CD14-positive monocyte (primary cell): ENCODE measurements around the gene HIGD1A. TPM values are rescaled to one million over a fixed set of nuclear protein-coding genes. Genes with fewer than 3 reads are reported as not detected.

Experiments used
- DNase-seq, 3 donors: peaks; one replicate each; pipeline ENCODE4 v3.0.0-alpha.2; 2011 to 2022
- H2AFZ ChIP-seq: 2 replicates; pipeline ENCODE4 v1.6.0; 2012; ENCODE audit warnings: mild to moderate bottlenecking, low read depth, low read length, inconsistent platforms; ENCODE audit not compliant: insufficient read depth, poor library complexity, severe bottlenecking
- H3K27ac ChIP-seq, 2 donors: 1 replicate in 1 of 2; 2 replicates in 1 of 2; pipeline ENCODE4 v1.5.1; 2012 to 2013; ENCODE audit warnings: low read length in 2 of 2, control low read depth in 1 of 2, inconsistent platforms in 1 of 2, low read depth in 1 of 2, mild to moderate bottlenecking in 1 of 2
- H3K27me3 ChIP-seq, 2 donors: one replicate each; pipeline versions ENCODE4 v1.6.0 to v1.6.1; 2011 to 2013; ENCODE audit warnings: low read length in 2 of 2; ENCODE audit not compliant: control insufficient read depth in 2 of 2, insufficient read depth in 2 of 2
- H3K36me3 ChIP-seq, 2 donors: replicated peaks in 1 of 2; 1 replicate in 1 of 2; 2 replicates in 1 of 2; pipeline versions ENCODE4 v1.5.1 to v1.6.1; 2012 to 2013; ENCODE audit warnings: low read length in 2 of 2, control low read depth in 1 of 2, inconsistent platforms in 1 of 2, mild to moderate bottlenecking in 1 of 2; ENCODE audit not compliant: insufficient read depth in 2 of 2, control insufficient read depth in 1 of 2
- H3K4me1 ChIP-seq, 2 donors: 1 replicate in 1 of 2; 2 replicates in 1 of 2; pipeline versions ENCODE4 v1.5.1 to v1.6.1; 2012 to 2013; ENCODE audit warnings: low read length in 2 of 2, control low read depth in 1 of 2, inconsistent platforms in 1 of 2, mild to moderate bottlenecking in 1 of 2, moderate library complexity in 1 of 2; ENCODE audit not compliant: insufficient read depth in 2 of 2, control insufficient read depth in 1 of 2
- H3K4me2 ChIP-seq: replicated peaks from 2 replicates; pipeline ENCODE3; 2012; ENCODE audit warnings: low read length, moderate library complexity, mild to moderate bottlenecking; ENCODE audit not compliant: poor library complexity, severe bottlenecking; ENCODE audit errors: extremely low read depth
- H3K4me3 ChIP-seq, 3 experiments: fragments of 200-600 bp in 1 of 3; sonication (generic) in 1 of 3; replicated peaks in 1 of 3; 1 replicate in 2 of 3; 2 replicates in 1 of 3; pipeline ENCODE4 v1.5.1; 2011 to 2013; ENCODE audit warnings: low read length in 3 of 3, mild to moderate bottlenecking in 3 of 3, control low read depth in 2 of 3, low read depth in 2 of 3, inconsistent platforms in 1 of 3, moderate library complexity in 1 of 3
- H3K79me2 ChIP-seq: 2 replicates; pipeline ENCODE4 v1.6.0; 2012; ENCODE audit warnings: mild to moderate bottlenecking, control low read depth, inconsistent platforms, low read length, moderate library complexity; ENCODE audit not compliant: insufficient read depth
- H3K9ac ChIP-seq: 2 replicates; pipeline ENCODE4 v1.6.0; 2017; ENCODE audit warnings: low read length, mild to moderate bottlenecking; ENCODE audit not compliant: insufficient read depth, poor library complexity, severe bottlenecking
- H3K9me3 ChIP-seq, 2 donors: replicated peaks in 1 of 2; 1 replicate in 1 of 2; 2 replicates in 1 of 2; pipeline versions ENCODE4 v1.5.1 to v1.6.1; 2012 to 2013; ENCODE audit warnings: low read length in 2 of 2, control low read depth in 1 of 2; ENCODE audit not compliant: control insufficient read depth in 1 of 2, insufficient read depth in 1 of 2
- H4K20me1 ChIP-seq: 2 replicates; pipeline ENCODE4 v1.6.0; 2012; ENCODE audit warnings: mild to moderate bottlenecking, low read length, control low read depth, moderate library complexity; ENCODE audit not compliant: insufficient read depth
- H3K27ac Mint-ChIP-seq, 7 donors: one replicate each; pipeline ENCODE4 v1.8.0; 2020; ENCODE audit warnings: mild to moderate bottlenecking in 7 of 7, mixed read lengths in 7 of 7, moderate library complexity in 6 of 7, inconsistent platforms in 2 of 7
- H3K27me3 Mint-ChIP-seq, 3 donors: one replicate each; pipeline ENCODE4 v1.8.0; 2021 to 2022; ENCODE audit warnings: low read depth in 3 of 3, mild to moderate bottlenecking in 3 of 3, mixed read lengths in 3 of 3, moderate library complexity in 3 of 3, inconsistent platforms in 1 of 3
- H3K36me3 Mint-ChIP-seq, 2 donors: one replicate each; pipeline ENCODE4 v1.8.0; 2020; ENCODE audit warnings: mixed read lengths in 2 of 2, inconsistent platforms in 1 of 2, mild to moderate bottlenecking in 1 of 2
- H3K4me1 Mint-ChIP-seq: one replicate; pipeline ENCODE4 v1.8.0; 2020; ENCODE audit warnings: mild to moderate bottlenecking, mixed read lengths
- H3K4me3 Mint-ChIP-seq, 2 donors: one replicate each; pipeline ENCODE4 v1.8.0; 2020; ENCODE audit warnings: mild to moderate bottlenecking in 2 of 2, mixed read lengths in 2 of 2, moderate library complexity in 1 of 2
- H3K9me3 Mint-ChIP-seq, 7 donors: one replicate each; pipeline ENCODE4 v1.8.0; 2020 to 2022; ENCODE audit warnings: mixed read lengths in 7 of 7, mild to moderate bottlenecking in 6 of 7, moderate library complexity in 6 of 7, inconsistent platforms in 2 of 7
- WGBS: methylation state at CpG from one replicate; pipeline ENCODE4 v1.1.5; 2013; ENCODE audit warnings: missing lambda C conversion rate; ENCODE audit not compliant: insufficient coverage; 5-methylcytosine and 5-hydroxymethylcytosine counted together
- intact Hi-C, 2 donors: fragments of 100-400 bp; cut with micrococcal nuclease; formaldehyde crosslinking; loops; one replicate each; pipeline versions ENCODE4 v1.15.0 to v1.15.1; 2023
- polyA plus RNA-seq, 3 donors: library from polyadenylated mRNA; depleted of rRNA in 1 of 3; unstranded in 2 of 3; stranded (reverse) in 1 of 3; fragments of 300-500 nt in 2 of 3; fragments of >200 nt in 1 of 3; fragmentation: Illumina TruSeq in 2 of 3; gene quantifications; 1 replicate in 2 of 3; 2 replicates in 1 of 3; pipeline ENCODE4 v1.2.3, GENCODE V29; 2012 to 2021
- TF ChIP-seq, protein P1 (sequence below): fragments of 200-600 bp; IDR thresholded peaks from one replicate; pipeline ENCODE4 v1.8.0; 2022; ENCODE audit warnings: antibody characterized with exemption, mild to moderate bottlenecking

The HIGD1A gene
- polyA plus RNA-seq, 3 donors, result 34.8 to 115 (median 104) TPM

DNA sequence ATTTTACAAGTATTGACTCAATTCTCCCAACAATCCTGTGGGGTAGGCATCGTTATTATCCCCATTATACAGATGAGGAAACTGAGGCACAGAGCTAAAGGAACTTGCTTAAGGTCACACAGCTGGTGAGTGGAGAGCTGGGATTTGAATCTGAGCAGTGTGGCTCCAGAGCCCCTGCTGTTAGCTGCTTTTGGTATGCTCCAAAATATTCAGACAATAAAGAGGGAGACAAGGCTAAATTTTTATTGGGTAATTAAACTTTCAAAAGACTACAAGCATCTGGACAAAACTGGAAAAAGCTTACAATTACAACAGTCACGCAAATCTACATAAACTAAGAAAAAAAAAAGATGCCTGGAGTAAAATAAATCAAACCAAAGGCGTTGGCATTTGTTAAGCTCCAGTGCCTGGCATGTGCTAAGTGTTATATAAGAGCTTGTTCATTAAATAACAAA lies 59.0 kb downstream of the HIGD1A start:
- Histone ChIP-seq H3K27ac (no peak overlapping the region), H3K79me2 (no peaks in the 10 kb centered on the region), H3K36me3 (no peaks in the 10 kb centered on the region), H3K9me3 (no peaks in the 10 kb centered on the region), H3K9ac (no peak overlapping the region), H3K4me1 (peaks cover 22 to 30% of the 10 kb centered on the region in 2 donors), H3K4me3 (no peak overlapping the region), H3K27me3 (no peaks in the 10 kb centered on the region), H3K4me2 (no peak overlapping the region), H2AFZ (no peak overlapping the region), H4K20me1 (no peaks in the 10 kb centered on the region)
- WGBS, result no CpG with 5 or more reads among the region's 3 CpGs
- Mint-ChIP-seq H3K9me3 (no peaks in the 10 kb centered on the region), H3K4me1 (peaks cover 35% of the 10 kb centered on the region), H3K4me3 (no peak overlapping the region), H3K27me3 (peaks cover 0 to 2% (median 1%) of the 10 kb centered on the region in 3 donors), H3K36me3 (no peaks in the 10 kb centered on the region), H3K27ac (peak overlapping the region in 1 of 7 donors; percentile 35)
- no peak for DNase-seq
- intact Hi-C loops, result loop anchor here in 1 of 2 donors (10.0 kb wide), 1 partner anchor 251 kb away; no protein-coding TSS in a partner anchor
- TF ChIP-seq, protein P1, sequence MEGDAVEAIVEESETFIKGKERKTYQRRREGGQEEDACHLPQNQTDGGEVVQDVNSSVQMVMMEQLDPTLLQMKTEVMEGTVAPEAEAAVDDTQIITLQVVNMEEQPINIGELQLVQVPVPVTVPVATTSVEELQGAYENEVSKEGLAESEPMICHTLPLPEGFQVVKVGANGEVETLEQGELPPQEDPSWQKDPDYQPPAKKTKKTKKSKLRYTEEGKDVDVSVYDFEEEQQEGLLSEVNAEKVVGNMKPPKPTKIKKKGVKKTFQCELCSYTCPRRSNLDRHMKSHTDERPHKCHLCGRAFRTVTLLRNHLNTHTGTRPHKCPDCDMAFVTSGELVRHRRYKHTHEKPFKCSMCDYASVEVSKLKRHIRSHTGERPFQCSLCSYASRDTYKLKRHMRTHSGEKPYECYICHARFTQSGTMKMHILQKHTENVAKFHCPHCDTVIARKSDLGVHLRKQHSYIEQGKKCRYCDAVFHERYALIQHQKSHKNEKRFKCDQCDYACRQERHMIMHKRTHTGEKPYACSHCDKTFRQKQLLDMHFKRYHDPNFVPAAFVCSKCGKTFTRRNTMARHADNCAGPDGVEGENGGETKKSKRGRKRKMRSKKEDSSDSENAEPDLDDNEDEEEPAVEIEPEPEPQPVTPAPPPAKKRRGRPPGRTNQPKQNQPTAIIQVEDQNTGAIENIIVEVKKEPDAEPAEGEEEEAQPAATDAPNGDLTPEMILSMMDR, result no peak

DNA sequence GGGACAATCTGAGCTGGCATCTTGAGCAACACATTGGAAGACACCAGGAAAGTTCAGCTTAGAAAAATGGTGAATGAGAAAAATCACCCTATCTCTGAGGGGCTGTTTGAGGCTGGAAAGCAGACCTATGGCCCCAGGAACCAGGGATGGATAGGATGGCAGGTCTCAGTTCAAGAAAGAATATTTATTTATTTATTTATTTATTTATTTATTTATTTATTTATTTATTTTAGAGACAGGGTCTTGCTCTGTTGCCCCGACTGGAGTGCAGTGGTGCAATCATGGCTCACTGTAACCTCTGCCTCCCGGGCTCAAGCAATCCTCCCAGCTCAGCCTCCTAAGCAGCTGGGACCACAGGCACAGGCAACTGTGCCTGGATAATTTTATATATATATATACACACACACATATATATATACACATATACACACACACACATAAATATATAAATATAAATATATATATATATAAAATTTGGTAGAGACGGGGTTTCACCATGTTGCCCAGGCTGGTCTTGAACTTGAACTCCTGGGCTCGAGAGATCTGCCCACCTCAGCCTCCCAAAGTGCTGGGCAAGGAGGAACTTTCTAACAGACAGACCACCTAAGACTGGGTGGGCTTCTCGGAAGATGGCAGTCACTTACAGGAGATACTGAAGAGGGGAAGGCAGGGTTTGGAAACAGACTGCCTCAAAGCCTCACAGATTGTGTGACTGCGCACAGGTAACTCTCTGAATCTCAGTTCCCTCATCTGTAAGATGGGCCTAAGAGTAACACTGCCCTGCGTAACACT lies 60.9 kb downstream of the HIGD1A start:
- no peak overlapping the region for H3K4me3 Mint-ChIP-seq
- Histone ChIP-seq H3K36me3 (no peaks in the 10 kb centered on the region), H2AFZ (no peak overlapping the region), H4K20me1 (no peaks in the 10 kb centered on the region), H3K4me3 (no peak overlapping the region), H3K27me3 (no peaks in the 10 kb centered on the region), H3K4me1 (peaks cover 22 to 24% of the 10 kb centered on the region in 2 donors), H3K9me3 (no peaks in the 10 kb centered on the region), H3K27ac (no peak overlapping the region), H3K9ac (no peak overlapping the region), H3K4me2 (no peak overlapping the region), H3K79me2 (no peaks in the 10 kb centered on the region)
- no peaks in the 10 kb centered on the region for H3K9me3 Mint-ChIP-seq
- peaks cover 34% of the 10 kb centered on the region for H3K4me1 Mint-ChIP-seq
- DNase-seq, result no peak
- 100% methylated on average over 1 of the region's 7 CpGs for WGBS
- intact Hi-C loops, result loop anchor here in 1 of 2 donors (10.0 kb wide), 1 partner anchor 249 kb away; no protein-coding TSS in a partner anchor
- H3K36me3 Mint-ChIP-seq, result no peaks in the 10 kb centered on the region
- H3K27me3 Mint-ChIP-seq, result peaks cover 0 to 1% (median 0%) of the 10 kb centered on the region in 3 donors
- H3K27ac Mint-ChIP-seq, result no peak overlapping the region
- TF ChIP-seq, protein P1, result no peak
